ENCODE results near the gene ABTB2.
"Not testable (repeated sequence)": the region's sequence is repeated elsewhere in the genome, so short reads cannot be mapped to it uniquely, and the experiment has no call there.

The ABTB2 gene

GRCh38 chr11:34262531-34263081 lies 95.2 kb downstream of the ABTB2 start:
- no peak for DNase-seq (ENCODE audit: low read depth)

- no peak for DNase-seq (ENCODE audit: low read depth)
These were observed 96.0 kb downstream of the ABTB2 start for GRCh38 chr11:34261820-34262219.

GRCh38 chr11:34261095-34261494 lies 96.7 kb downstream of the ABTB2 start:
- DNase-seq (ENCODE audit: low read depth), result no peak

GRCh38 chr11:34260072-34260575 lies 97.7 kb downstream of the ABTB2 start:
- DNase-seq (ENCODE audit: low read depth), result no peak

GRCh38 chr11:34259087-34259486 lies 98.7 kb downstream of the ABTB2 start:
- no peak for DNase-seq (ENCODE audit: low read depth)

- no peak for DNase-seq (ENCODE audit: low read depth)
These were observed 101.2 kb downstream of the ABTB2 start for GRCh38 chr11:34256626-34257025.

- DNase-seq (ENCODE audit: low read depth), result no peak
These were observed 101.7 kb downstream of the ABTB2 start for GRCh38 chr11:34256150-34256549.

GRCh38 chr11:34255101-34255500 lies 102.7 kb downstream of the ABTB2 start:
- no peak for DNase-seq (ENCODE audit: low read depth)

GRCh38 chr11:34254011-34254410 lies 103.8 kb downstream of the ABTB2 start:
- DNase-seq (ENCODE audit: low read depth), result no peak

GRCh38 chr11:34252651-34253050 lies 105.2 kb downstream of the ABTB2 start:
- DNase-seq (ENCODE audit: low read depth), result no peak

- DNase-seq (ENCODE audit: low read depth), result no peak
These were observed 105.8 kb downstream of the ABTB2 start for GRCh38 chr11:34252015-34252414.

GRCh38 chr11:34251589-34251980 lies 106.2 kb downstream of the ABTB2 start:
- no peak for DNase-seq (ENCODE audit: low read depth)

- DNase-seq (ENCODE audit: low read depth), result peak; percentile 58
These were observed 106.8 kb downstream of the ABTB2 start for GRCh38 chr11:34250732-34251588.

GRCh38 chr11:34250211-34250610 lies 107.6 kb downstream of the ABTB2 start:
- no peak for DNase-seq (ENCODE audit: low read depth)

- no peak for DNase-seq (ENCODE audit: low read depth)
These were observed 108.4 kb downstream of the ABTB2 start for GRCh38 chr11:34249439-34249838.

- not testable (repeated sequence) for DNase-seq (ENCODE audit: low read depth)
These were observed 111.3 kb downstream of the ABTB2 start for GRCh38 chr11:34246511-34246910.

- no peak for DNase-seq (ENCODE audit: low read depth)
These were observed 112.8 kb downstream of the ABTB2 start for GRCh38 chr11:34245041-34245440.

- DNase-seq (ENCODE audit: low read depth), result no peak
These were observed 114.0 kb downstream of the ABTB2 start for GRCh38 chr11:34243600-34244464.

GRCh38 chr11:34242037-34242625 lies 115.7 kb downstream of the ABTB2 start:
- DNase-seq (ENCODE audit: low read depth), result no peak

- no peak for DNase-seq (ENCODE audit: low read depth)
These were observed 117.7 kb downstream of the ABTB2 start for GRCh38 chr11:34240150-34240494.

- no peak for DNase-seq (ENCODE audit: low read depth)
These were observed 118.2 kb downstream of the ABTB2 start for GRCh38 chr11:34239465-34240149.

- DNase-seq (ENCODE audit: low read depth), result no peak
These were observed 118.8 kb downstream of the ABTB2 start for GRCh38 chr11:34238966-34239365.

Data from T-helper 22 cell (primary cell).